CD8-positive, alpha-beta memory T cell (primary cell): Measurements from ENCODE around the gene WNT9B. TPM values are rescaled to one million over a fixed set of nuclear protein-coding genes. Genes with fewer than 3 reads are reported as not detected.
A peak's percentile ranks its signal among the peaks of the same experiment; 100 is the strongest.

Experiments
- CTCF ChIA-PET: fragments of 350-600 bp; sonication (Branson Sonifier 250); formaldehyde crosslinking; loops from one replicate; lab custom pipeline; 2021; ENCODE audit warnings: antibody characterized with exemption; lab: Charles Lee
- POLR2A ChIA-PET: fragments of 350-600 bp; sonication (Branson Sonifier 250); formaldehyde crosslinking; loops from one replicate; lab custom pipeline; 2021; ENCODE audit warnings: antibody characterized with exemption; lab: Charles Lee
- DNase-seq, 5 donors: peaks; one replicate each; pipeline versions ENCODE4 v3.0.0 to v3.0.0-alpha.2; 2020 to 2022; ENCODE audit warnings: mixed read lengths in 1 of 5
- H3K27ac ChIP-seq: one replicate; pipeline ENCODE4 v1.7.0; 2013; ENCODE audit warnings: low read depth, mild to moderate bottlenecking, low read length, moderate library complexity
- H3K27me3 ChIP-seq: 2 replicates; pipeline ENCODE4 v1.7.0; 2013; ENCODE audit warnings: low read length, mild to moderate bottlenecking; ENCODE audit not compliant: insufficient read depth, poor library complexity, severe bottlenecking
- H3K36me3 ChIP-seq: 2 replicates; pipeline ENCODE4 v1.7.0; 2013; ENCODE audit warnings: mild to moderate bottlenecking, low read length, moderate library complexity; ENCODE audit not compliant: insufficient read depth
- H3K4me1 ChIP-seq: 2 replicates; pipeline ENCODE4 v1.7.0; 2013; ENCODE audit warnings: mild to moderate bottlenecking, low read length, moderate library complexity; ENCODE audit not compliant: insufficient read depth
- H3K4me3 ChIP-seq: 2 replicates; pipeline ENCODE4 v1.7.0; 2013; ENCODE audit warnings: mild to moderate bottlenecking, low read length
- H3K9me3 ChIP-seq: 2 replicates; pipeline ENCODE4 v1.7.0; 2013; ENCODE audit warnings: mild to moderate bottlenecking, low read length
- H3K27ac Mint-ChIP-seq, 8 donors: one replicate each; pipeline ENCODE4 v1.8.0; 2020 to 2021; ENCODE audit warnings: mixed read lengths in 8 of 8, mild to moderate bottlenecking in 6 of 8, inconsistent platforms in 3 of 8, moderate library complexity in 3 of 8
- H3K27me3 Mint-ChIP-seq, 2 donors: one replicate each; pipeline ENCODE4 v1.8.0; 2020 to 2021; ENCODE audit warnings: mixed read lengths in 2 of 2, mild to moderate bottlenecking in 1 of 2, moderate library complexity in 1 of 2
- H3K36me3 Mint-ChIP-seq, 3 donors: one replicate each; pipeline ENCODE4 v1.8.0; 2020 to 2021; ENCODE audit warnings: mixed read lengths in 3 of 3, inconsistent platforms in 1 of 3, mild to moderate bottlenecking in 1 of 3
- H3K4me1 Mint-ChIP-seq, 3 donors: one replicate each; pipeline ENCODE4 v1.8.0; 2020 to 2021; ENCODE audit warnings: mixed read lengths in 3 of 3, inconsistent platforms in 1 of 3, mild to moderate bottlenecking in 1 of 3
- H3K4me3 Mint-ChIP-seq, 7 donors: one replicate each; pipeline ENCODE4 v1.8.0; 2020 to 2021; ENCODE audit warnings: mixed read lengths in 7 of 7, mild to moderate bottlenecking in 6 of 7, moderate library complexity in 4 of 7, inconsistent platforms in 2 of 7
- H3K9me3 Mint-ChIP-seq, 5 donors: one replicate each; pipeline ENCODE4 v1.8.0; 2020 to 2022; ENCODE audit warnings: mixed read lengths in 5 of 5, mild to moderate bottlenecking in 3 of 5, moderate library complexity in 2 of 5, inconsistent platforms in 1 of 5
- polyA plus RNA-seq: library from polyadenylated mRNA; unstranded; fragments of 300-500 nt; fragmentation: Illumina TruSeq; gene quantifications from one replicate; pipeline ENCODE4 v1.2.3, GENCODE V29; 2021
- total RNA-seq, 2 experiments: library from RNA; stranded (reverse); gene quantifications; one replicate each; pipeline ENCODE4 v1.2.3, GENCODE V29; 2021

Gene WNT9B
- total and polyA plus RNA-seq, 3 experiments from 2014 or later, result not detected

- CTCF ChIA-PET, result no interaction called here
- no peaks in the 10 kb centered on the region for H3K9me3 Mint-ChIP-seq
Measured at GRCh38 chr17:46850688-46851028, 725 bp upstream of the WNT9B start.

GRCh38 chr17:46853896-46854444 is 2.6 kb downstream of the WNT9B start:
- Mint-ChIP-seq H3K36me3 (no peaks in the 10 kb centered on the region), H3K4me1 (peaks cover 11 to 12% (median 11%) of the 10 kb centered on the region in 3 donors), H3K27ac (no peak overlapping the region), H3K9me3 (no peaks in the 10 kb centered on the region), H3K27me3 (peaks cover 59 to 71% of the 10 kb centered on the region in 2 donors), H3K4me3 (no peak overlapping the region)
- DNase-seq, result no peak
- Histone ChIP-seq H3K27ac (no peak overlapping the region), H3K9me3 (no peaks in the 10 kb centered on the region), H3K4me3 (no peak overlapping the region), H3K27me3 (peaks cover 25% of the 10 kb centered on the region), H3K4me1 (no peaks in the 10 kb centered on the region), H3K36me3 (no peaks in the 10 kb centered on the region)
- ChIA-PET POLR2A (no interaction called here), CTCF (interaction anchor here (1.2 to 1.4 kb wide), 2 partner anchors 13 to 15 kb away, joined by 3 to 4 read pairs; no protein-coding TSS in a partner anchor)

More at GRCh38 chr17:46850688-46851028, 725 bp upstream of the WNT9B start:
- Histone ChIP-seq H3K9me3 (no peaks in the 10 kb centered on the region), H3K4me1 (no peaks in the 10 kb centered on the region), H3K4me3 (no peak overlapping the region), H3K36me3 (no peaks in the 10 kb centered on the region), H3K27me3 (peaks cover 25% of the 10 kb centered on the region), H3K27ac (no peak overlapping the region)
- H3K27ac Mint-ChIP-seq, result no peak overlapping the region
- H3K4me3 Mint-ChIP-seq, result peak overlapping the region in 5 of 7 donors; percentile 17 to 63 (median 36)
- no peaks in the 10 kb centered on the region for H3K36me3 Mint-ChIP-seq
- POLR2A ChIA-PET, result no interaction called here
- H3K4me1 Mint-ChIP-seq, result peaks cover 11 to 12% (median 11%) of the 10 kb centered on the region in 3 donors
- peaks cover 60 to 76% of the 10 kb centered on the region in 2 donors for H3K27me3 Mint-ChIP-seq
- DNase-seq, result no peak

- Mint-ChIP-seq H3K27ac (no peak overlapping the region), H3K9me3 (no peaks in the 10 kb centered on the region), H3K36me3 (no peaks in the 10 kb centered on the region), H3K4me3 (no peak overlapping the region), H3K4me1 (peaks cover 11 to 12% (median 11%) of the 10 kb centered on the region in 3 donors), H3K27me3 (peaks cover 58 to 70% of the 10 kb centered on the region in 2 donors)
- H3K27ac ChIP-seq, result no peak overlapping the region
- H3K36me3 ChIP-seq, result no peaks in the 10 kb centered on the region
- ChIA-PET POLR2A (no interaction called here), CTCF (interaction anchor here (1.2 to 1.4 kb wide), 2 partner anchors 13 to 15 kb away, joined by 3 to 4 read pairs; no protein-coding TSS in a partner anchor)
- H3K4me3 ChIP-seq, result no peak overlapping the region
- no peak for DNase-seq
- H3K9me3 ChIP-seq, result no peaks in the 10 kb centered on the region
- no peaks in the 10 kb centered on the region for H3K4me1 ChIP-seq
- H3K27me3 ChIP-seq, result peaks cover 22% of the 10 kb centered on the region
Measured at GRCh38 chr17:46854515-46854914, 3.1 kb downstream of the WNT9B start.

- H3K4me1 Mint-ChIP-seq, result peaks cover 11 to 12% (median 11%) of the 10 kb centered on the region in 3 donors
- no peak overlapping the region for H3K4me3 ChIP-seq
- no peaks in the 10 kb centered on the region for H3K36me3 Mint-ChIP-seq
- no peak overlapping the region for H3K4me3 Mint-ChIP-seq
- POLR2A ChIA-PET, result no interaction called here
- no peaks in the 10 kb centered on the region for H3K9me3 Mint-ChIP-seq
- DNase-seq, result peak in 1 of 5 donors; percentile 11
- CTCF ChIA-PET, result interaction anchor here (1.4 kb wide), 1 partner anchor 14 kb away, joined by 4 read pairs; no protein-coding TSS in a partner anchor
- no peaks in the 10 kb centered on the region for H3K36me3 ChIP-seq
- no peaks in the 10 kb centered on the region for H3K9me3 ChIP-seq
- peaks cover 19% of the 10 kb centered on the region for H3K27me3 ChIP-seq
- no peak overlapping the region for H3K27ac Mint-ChIP-seq
- H3K27ac ChIP-seq, result no peak overlapping the region
- no peaks in the 10 kb centered on the region for H3K4me1 ChIP-seq
- H3K27me3 Mint-ChIP-seq, result peaks cover 55 to 70% of the 10 kb centered on the region in 2 donors
Measured at GRCh38 chr17:46854948-46855347, 3.6 kb downstream of the WNT9B start.

- Histone ChIP-seq H3K27ac (no peak overlapping the region), H3K27me3 (peaks cover 5% of the 10 kb centered on the region), H3K36me3 (no peaks in the 10 kb centered on the region), H3K9me3 (no peaks in the 10 kb centered on the region), H3K4me1 (no peaks in the 10 kb centered on the region), H3K4me3 (no peak overlapping the region)
- DNase-seq, result no peak
- no peak overlapping the region for H3K4me3 Mint-ChIP-seq
- ChIA-PET CTCF (no interaction called here), POLR2A (no interaction called here)
- peak overlapping the region in 1 of 8 donors; percentile 41 for H3K27ac Mint-ChIP-seq
- H3K9me3 Mint-ChIP-seq, result no peaks in the 10 kb centered on the region
- peaks cover 41 to 63% of the 10 kb centered on the region in 2 donors for H3K27me3 Mint-ChIP-seq
- H3K36me3 Mint-ChIP-seq, result peaks cover 0 to 4% (median 0%) of the 10 kb centered on the region in 3 donors
- H3K4me1 Mint-ChIP-seq, result no peaks in the 10 kb centered on the region
Measured at GRCh38 chr17:46857600-46857999, 6.2 kb downstream of the WNT9B start.

GRCh38 chr17:46859996-46860395 is 8.6 kb downstream of the WNT9B start:
- H3K9me3 ChIP-seq, result no peaks in the 10 kb centered on the region
- Mint-ChIP-seq H3K4me3 (no peak overlapping the region), H3K27ac (no peak overlapping the region), H3K36me3 (peaks cover 0 to 4% (median 0%) of the 10 kb centered on the region in 3 donors), H3K27me3 (peaks cover 24 to 66% of the 10 kb centered on the region in 2 donors), H3K4me1 (peaks cover 0 to 4% (median 0%) of the 10 kb centered on the region in 3 donors), H3K9me3 (no peaks in the 10 kb centered on the region)
- no peaks in the 10 kb centered on the region for H3K36me3 ChIP-seq
- ChIA-PET POLR2A (no interaction called here), CTCF (no interaction called here)
- no peak overlapping the region for H3K27ac ChIP-seq
- H3K27me3 ChIP-seq, result no peaks in the 10 kb centered on the region
- peak in 1 of 5 donors; percentile 1 for DNase-seq
- H3K4me1 ChIP-seq, result no peaks in the 10 kb centered on the region
- no peak overlapping the region for H3K4me3 ChIP-seq

GRCh38 chr17:46862949-46863348 is 11.6 kb downstream of the WNT9B start:
- CTCF ChIA-PET, result no interaction called here
- POLR2A ChIA-PET, result interaction anchor here (0.6 kb wide), 1 partner anchor 59 kb away, joined by 5 read pairs; no protein-coding TSS in a partner anchor

GRCh38 chr17:46863383-46864121 is 12.2 kb downstream of the WNT9B start:
- no peak overlapping the region for H3K27ac ChIP-seq
- H3K4me1 ChIP-seq, result no peaks in the 10 kb centered on the region
- H3K4me1 Mint-ChIP-seq, result peaks cover 0 to 5% (median 0%) of the 10 kb centered on the region in 3 donors
- DNase-seq, result peak in 1 of 5 donors; percentile 8
- no peak overlapping the region for H3K27ac Mint-ChIP-seq
- H3K36me3 Mint-ChIP-seq, result peaks cover 0 to 4% (median 0%) of the 10 kb centered on the region in 3 donors
- no peaks in the 10 kb centered on the region for H3K27me3 ChIP-seq
- no peak overlapping the region for H3K4me3 ChIP-seq
- H3K4me3 Mint-ChIP-seq, result no peak overlapping the region
- H3K36me3 ChIP-seq, result no peaks in the 10 kb centered on the region
- H3K9me3 ChIP-seq, result no peaks in the 10 kb centered on the region
- CTCF ChIA-PET, result interaction anchor here (0.6 kb wide), 1 partner anchor 657 kb away, joined by 3 read pairs; no protein-coding TSS in a partner anchor
- H3K9me3 Mint-ChIP-seq, result no peaks in the 10 kb centered on the region
- H3K27me3 Mint-ChIP-seq, result peaks cover 7 to 61% of the 10 kb centered on the region in 2 donors
- POLR2A ChIA-PET, result interaction anchor here (0.6 kb wide), 1 partner anchor 60 kb away, joined by 5 read pairs; no protein-coding TSS in a partner anchor

More at GRCh38 chr17:46862949-46863348, 11.6 kb downstream of the WNT9B start:
- no peak overlapping the region for H3K27ac ChIP-seq
- no peaks in the 10 kb centered on the region for H3K36me3 ChIP-seq
- Mint-ChIP-seq H3K27ac (no peak overlapping the region), H3K36me3 (peaks cover 0 to 4% (median 0%) of the 10 kb centered on the region in 3 donors), H3K4me1 (peaks cover 0 to 5% (median 0%) of the 10 kb centered on the region in 3 donors), H3K4me3 (no peak overlapping the region), H3K27me3 (peaks cover 10 to 67% of the 10 kb centered on the region in 2 donors), H3K9me3 (no peaks in the 10 kb centered on the region)
- H3K27me3 ChIP-seq, result no peaks in the 10 kb centered on the region
- no peaks in the 10 kb centered on the region for H3K9me3 ChIP-seq
- DNase-seq, result peak in 1 of 5 donors; percentile 36
- no peak overlapping the region for H3K4me3 ChIP-seq
- no peaks in the 10 kb centered on the region for H3K4me1 ChIP-seq
